Activated T-helper 9 cell treated with anti-CD3 and anti-CD28 coated beads, Interleukin-2, amount 50 U/mL, for 16 hours (primary cell): Measurements from ENCODE around the gene ODAPH.
"Not testable (repeated sequence)": the region's sequence is repeated elsewhere in the genome, so short reads cannot be mapped to it uniquely, and the experiment has no call there.

Experiments used
- DNase-seq: peaks from one replicate; pipeline ENCODE4 v3.0.0-alpha.2; 2020; ENCODE audit warnings: low read depth

Gene ODAPH, protein sequence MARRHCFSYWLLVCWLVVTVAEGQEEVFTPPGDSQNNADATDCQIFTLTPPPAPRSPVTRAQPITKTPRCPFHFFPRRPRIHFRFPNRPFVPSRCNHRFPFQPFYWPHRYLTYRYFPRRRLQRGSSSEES

GRCh38 chr4:75555294-75556164 lies at the start of gene ODAPH:
ODAPH (plus strand) TSS chr4:75556066; CDS start chr4:75556083, 17 bp downstream.
- DNase-seq, result peak; percentile 19

- not testable (repeated sequence) for DNase-seq
Measured at GRCh38 chr4:75509592-75509991, 46.3 kb upstream of the ODAPH start.

DNA sequence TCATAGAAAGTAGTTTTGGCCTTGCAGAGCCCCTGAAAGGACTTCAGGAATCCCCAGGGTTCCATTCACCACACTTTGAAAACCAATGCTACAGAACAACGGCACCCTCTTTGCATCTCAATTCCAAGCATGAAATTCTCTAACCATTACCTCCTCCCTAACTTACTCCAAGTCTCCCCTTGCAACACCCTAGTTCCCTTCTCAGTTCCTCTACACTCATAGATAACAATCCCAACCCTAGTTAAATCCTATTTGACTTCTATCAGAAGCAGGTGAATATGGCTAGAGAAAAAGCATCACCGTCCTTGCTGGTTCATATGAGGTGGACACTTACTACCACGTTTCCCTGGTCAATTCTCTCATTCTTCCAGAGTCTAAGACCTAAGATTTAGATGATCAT lies 44.0 kb upstream of the ODAPH start:
- DNase-seq, result no peak

DNA sequence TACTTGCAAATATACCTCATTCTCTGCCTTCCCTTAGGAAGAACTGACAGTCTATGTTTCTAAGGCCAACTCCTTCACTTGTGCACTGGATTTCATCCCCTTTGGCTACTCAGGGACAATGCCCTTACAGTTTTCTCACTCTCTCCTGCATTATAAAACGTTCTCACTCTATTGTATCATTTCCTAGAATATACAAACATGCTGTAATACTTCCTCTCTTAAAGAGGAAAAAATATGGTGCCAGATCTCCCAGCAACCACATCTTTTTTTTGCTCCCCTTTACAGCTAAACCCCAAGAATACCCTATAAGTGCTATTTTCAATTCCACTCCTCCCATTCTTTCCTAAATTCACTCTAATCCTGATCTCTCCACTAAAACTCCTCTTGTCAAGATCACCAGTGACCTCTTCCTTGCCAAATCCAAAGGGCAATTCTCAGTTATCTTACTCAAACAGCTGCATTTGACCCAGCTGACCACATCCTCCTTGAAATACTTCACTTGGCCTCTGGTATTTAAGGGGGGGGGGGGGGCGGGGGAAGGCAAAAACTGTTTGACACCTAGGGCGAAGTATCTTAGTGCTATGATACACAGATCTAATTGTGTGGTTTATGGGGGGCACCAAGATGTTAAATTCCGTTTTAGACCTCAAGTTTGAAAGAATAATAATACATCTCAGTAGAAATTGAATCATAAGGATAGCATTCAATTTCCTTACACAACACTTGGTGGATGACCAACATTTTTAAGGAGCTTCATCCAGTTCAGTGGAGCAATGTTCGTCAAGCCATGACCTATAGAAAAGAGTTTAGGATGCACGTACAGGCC lies 43.3 kb upstream of the ODAPH start:
- DNase-seq, result no peak

DNA sequence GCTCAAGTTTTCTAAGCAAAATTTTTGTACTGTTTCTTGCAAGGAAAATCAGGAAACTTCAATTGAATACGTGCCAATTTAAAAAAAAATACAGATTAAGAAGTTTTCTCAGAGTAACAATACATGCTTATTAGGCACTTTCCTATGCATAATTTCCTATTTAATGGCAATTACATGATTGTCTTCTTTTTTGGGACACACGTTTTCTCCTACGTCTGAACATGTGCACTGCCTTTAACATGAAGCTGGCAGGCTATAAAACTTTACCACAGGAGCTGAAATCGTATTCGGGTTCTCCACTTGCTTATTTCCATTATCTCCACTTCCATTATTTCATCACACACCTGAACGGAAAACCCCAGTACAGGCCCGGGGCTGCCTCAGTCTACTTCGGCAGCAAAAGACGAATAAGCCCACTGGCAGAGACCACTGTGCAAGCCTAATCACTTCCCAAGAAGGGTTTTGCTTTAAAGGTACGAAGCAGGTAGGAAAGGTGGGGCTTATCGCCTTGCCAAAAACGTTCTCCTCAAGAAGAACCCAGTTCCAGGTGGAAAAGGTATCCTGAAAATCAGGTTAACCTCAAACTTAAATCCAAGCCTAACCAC lies 42.2 kb upstream of the ODAPH start:
- DNase-seq, result no peak

DNA sequence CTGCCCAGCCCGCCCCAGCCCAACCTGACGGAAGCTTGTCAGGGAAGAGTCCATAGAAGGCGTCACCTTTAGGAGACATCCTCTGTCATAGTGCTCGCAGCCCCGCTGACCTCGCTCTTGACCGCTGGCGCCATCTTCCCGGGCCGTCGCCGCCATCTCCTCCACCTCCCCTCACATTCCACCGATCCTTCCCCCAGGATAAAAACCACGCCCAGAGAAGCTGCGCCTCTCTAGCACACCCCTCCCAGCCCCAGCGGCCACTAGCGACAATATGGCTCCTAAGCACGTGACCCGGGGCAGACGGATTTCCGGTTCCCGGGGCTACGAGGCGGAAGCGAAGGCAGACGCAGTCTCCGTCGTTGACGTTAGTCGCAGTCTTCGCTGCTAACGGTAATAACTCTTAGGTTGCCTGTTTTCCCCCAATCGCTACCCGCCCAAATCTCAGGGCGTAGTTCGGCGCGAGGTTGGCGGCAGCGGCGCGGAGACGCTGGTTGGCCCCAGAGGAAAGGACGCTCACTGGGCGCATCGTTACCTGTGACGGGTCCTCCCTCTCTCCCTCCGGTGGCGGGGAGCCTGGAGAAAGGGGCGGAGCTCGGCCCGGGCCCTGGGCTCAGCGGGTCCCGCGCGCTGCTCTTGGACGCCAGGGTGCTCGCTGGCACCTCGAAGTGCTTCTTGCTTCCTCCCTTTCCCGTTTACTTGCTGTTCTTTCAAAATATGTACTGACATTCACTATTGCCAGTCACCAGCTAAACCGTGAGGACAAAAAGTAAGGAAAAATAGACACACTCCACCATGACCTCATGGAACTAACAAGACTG lies 41.5 kb upstream of the ODAPH start, which contains the start of the genes RCHY1 and THAP6:
TSS of gene RCHY1 (minus strand) at position 273 of the 818 bp plus-strand sequence. CDS start at position 156, 117 bp downstream.
TSS of gene THAP6 (plus strand) at position 343 of the 818 bp plus-strand sequence. CDS start 980 bp downstream, outside the sequence.
- DNase-seq, result peak; percentile 87

GRCh38 chr4:75514949-75515612 lies 40.8 kb upstream of the ODAPH start:
- no peak for DNase-seq

DNA sequence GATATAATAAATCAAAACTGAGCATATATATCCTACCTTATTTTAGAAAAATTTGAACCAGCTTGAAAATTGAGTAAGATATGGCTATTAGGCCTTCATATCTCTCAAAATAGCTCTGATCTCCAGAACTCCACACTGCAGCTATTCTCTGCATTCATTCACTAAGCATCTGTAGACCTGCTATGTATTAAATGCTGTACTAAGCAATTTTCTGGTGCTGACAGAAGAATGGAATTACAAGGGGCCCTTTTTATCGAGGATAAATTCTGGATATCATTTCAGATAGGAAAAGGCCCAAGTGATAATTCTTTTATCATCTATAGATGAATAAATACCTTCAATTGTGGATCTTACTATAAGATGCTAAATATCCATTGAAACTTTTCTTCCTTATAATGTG lies 39.7 kb upstream of the ODAPH start:
- DNase-seq, result no peak

- DNase-seq, result not testable (repeated sequence)
Measured at GRCh38 chr4:75519452-75519851, 36.4 kb upstream of the ODAPH start.

- no peak for DNase-seq
Measured at GRCh38 chr4:75525086-75525485, 30.8 kb upstream of the ODAPH start.

GRCh38 chr4:75525910-75526309 lies 30.0 kb upstream of the ODAPH start:
- no peak for DNase-seq

- DNase-seq, result no peak
Measured at GRCh38 chr4:75527482-75527881, 28.4 kb upstream of the ODAPH start.

DNA sequence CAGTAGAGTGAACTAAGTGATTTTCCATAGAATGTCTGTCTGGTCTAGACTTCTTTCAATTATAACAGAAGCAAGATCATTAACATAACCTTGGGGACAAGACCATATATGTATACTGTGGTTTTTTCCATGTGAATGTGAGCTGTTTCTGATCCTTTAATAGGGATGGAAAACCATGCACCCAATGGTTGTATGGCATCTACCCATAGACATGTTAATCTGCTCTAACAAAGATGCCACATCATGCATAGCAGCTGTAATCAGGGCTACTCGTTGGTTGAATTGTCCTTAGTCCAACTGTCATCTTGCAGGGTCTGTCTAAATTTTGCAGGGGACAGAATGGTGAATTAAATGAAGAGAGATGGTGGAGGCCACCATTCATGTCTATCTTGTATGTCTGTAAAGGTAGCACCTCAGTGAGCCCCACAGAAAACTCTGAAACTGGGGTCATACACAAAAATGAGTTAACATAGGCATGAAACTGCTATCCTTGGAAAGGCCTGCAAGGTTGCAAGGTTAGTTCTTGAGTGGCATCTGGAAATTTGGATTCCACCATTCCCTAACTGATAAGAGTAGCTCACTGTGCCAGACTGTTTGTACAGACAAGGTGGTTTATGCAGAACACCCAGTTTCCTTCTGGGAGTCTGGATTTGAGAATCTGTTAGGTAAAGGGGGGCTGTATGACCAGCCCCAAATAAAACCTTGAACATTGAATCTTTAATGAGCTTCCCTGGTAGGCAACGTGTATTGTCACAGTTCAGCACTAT lies 25.1 kb upstream of the ODAPH start:
- no peak for DNase-seq

- DNase-seq, result not testable (repeated sequence)
Measured at GRCh38 chr4:75531536-75532143, 24.2 kb upstream of the ODAPH start.

- DNase-seq, result not testable (repeated sequence)
Measured at GRCh38 chr4:75533339-75533887, 22.5 kb upstream of the ODAPH start.

DNA sequence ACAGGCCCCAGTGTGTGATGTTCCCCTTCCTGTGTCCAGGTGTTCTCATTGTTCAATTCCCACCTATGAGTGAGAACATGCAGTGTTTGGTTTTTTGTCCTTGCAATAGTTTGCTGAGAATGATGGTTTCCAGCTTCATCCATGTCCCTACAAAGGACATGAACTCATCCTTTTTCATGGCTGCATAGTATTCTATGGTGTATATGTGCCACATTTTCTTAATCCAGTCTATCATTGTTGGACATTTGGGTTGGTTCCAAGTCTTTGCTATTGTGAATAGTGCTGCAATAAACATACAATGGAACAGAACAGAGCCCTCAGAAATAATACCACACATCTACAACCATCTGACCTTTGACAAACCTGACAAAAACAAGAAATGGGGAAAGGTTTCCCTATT lies 21.9 kb upstream of the ODAPH start:
- DNase-seq, result not testable (repeated sequence)

- not testable (repeated sequence) for DNase-seq
Measured at GRCh38 chr4:75537308-75537707, 18.6 kb upstream of the ODAPH start.

- DNase-seq, result no peak
Measured at GRCh38 chr4:75542824-75543223, 13.0 kb upstream of the ODAPH start.

DNA sequence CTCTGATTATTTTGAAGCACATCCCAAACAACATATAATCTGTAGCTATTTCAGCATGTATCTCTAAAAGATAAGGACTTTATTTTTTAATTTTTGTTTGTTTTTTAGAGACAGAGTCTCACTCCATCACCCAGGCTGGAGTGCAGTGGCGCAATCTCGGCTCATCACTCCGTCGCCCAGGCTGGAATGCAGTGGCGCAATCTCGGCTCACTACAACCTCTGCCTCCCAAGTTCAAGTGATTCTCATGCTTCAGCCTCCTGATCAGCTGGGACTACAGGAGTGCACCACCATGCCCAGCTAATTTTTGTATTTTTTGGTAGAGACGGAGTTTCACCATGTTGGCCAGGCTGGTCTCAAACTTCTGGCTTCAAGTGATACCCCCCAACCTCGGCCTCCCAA lies 11.6 kb upstream of the ODAPH start:
- not testable (repeated sequence) for DNase-seq
